Activated naive CD4-positive, alpha-beta T cell treated with anti-CD3 and anti-CD28 coated beads for 36 hours (primary cell): Measurements from ENCODE around the gene PRM2. TPM values are rescaled to one million over a fixed set of nuclear protein-coding genes. Genes with fewer than 3 reads are reported as not detected.
A peak's percentile ranks its signal among the peaks of the same experiment; 100 is the strongest.

Source experiments
- CTCF ChIA-PET: fragments of 350-600 bp; sonication (Branson Sonifier 250); formaldehyde crosslinking; loops from one replicate; lab custom pipeline; 2021; ENCODE audit warnings: antibody characterized with exemption; lab: Charles Lee
- DNase-seq: peaks from one replicate; pipeline ENCODE4 v3.0.0-alpha.2; 2020
- H3K27ac Mint-ChIP-seq: one replicate; pipeline ENCODE4 v1.8.0; 2021; ENCODE audit warnings: mild to moderate bottlenecking, mixed read lengths
- H3K27me3 Mint-ChIP-seq: one replicate; pipeline ENCODE4 v1.8.0; 2021; ENCODE audit warnings: low read depth, mixed read lengths
- H3K36me3 Mint-ChIP-seq: one replicate; pipeline ENCODE4 v1.8.0; 2021; ENCODE audit warnings: low read depth, mixed read lengths
- H3K4me1 Mint-ChIP-seq: one replicate; pipeline ENCODE4 v1.8.0; 2021; ENCODE audit warnings: low read depth, mixed read lengths
- H3K4me3 Mint-ChIP-seq: one replicate; pipeline ENCODE4 v1.8.0; 2021; ENCODE audit warnings: mild to moderate bottlenecking, moderate library complexity, mixed read lengths
- H3K9me3 Mint-ChIP-seq: one replicate; pipeline ENCODE4 v1.8.0; 2021; ENCODE audit warnings: mixed read lengths
- intact Hi-C: fragments of 100-400 bp; cut with micrococcal nuclease; formaldehyde crosslinking; loops from one replicate; pipeline ENCODE4 v1.15.1; 2023
- total RNA-seq, 2 experiments: library from RNA; stranded (reverse); gene quantifications; one replicate each; pipeline ENCODE4 v1.2.3, GENCODE V29; 2021

Gene PRM2
- total RNA-seq, 2 experiments from 2014 or later, result not detected

DNA sequence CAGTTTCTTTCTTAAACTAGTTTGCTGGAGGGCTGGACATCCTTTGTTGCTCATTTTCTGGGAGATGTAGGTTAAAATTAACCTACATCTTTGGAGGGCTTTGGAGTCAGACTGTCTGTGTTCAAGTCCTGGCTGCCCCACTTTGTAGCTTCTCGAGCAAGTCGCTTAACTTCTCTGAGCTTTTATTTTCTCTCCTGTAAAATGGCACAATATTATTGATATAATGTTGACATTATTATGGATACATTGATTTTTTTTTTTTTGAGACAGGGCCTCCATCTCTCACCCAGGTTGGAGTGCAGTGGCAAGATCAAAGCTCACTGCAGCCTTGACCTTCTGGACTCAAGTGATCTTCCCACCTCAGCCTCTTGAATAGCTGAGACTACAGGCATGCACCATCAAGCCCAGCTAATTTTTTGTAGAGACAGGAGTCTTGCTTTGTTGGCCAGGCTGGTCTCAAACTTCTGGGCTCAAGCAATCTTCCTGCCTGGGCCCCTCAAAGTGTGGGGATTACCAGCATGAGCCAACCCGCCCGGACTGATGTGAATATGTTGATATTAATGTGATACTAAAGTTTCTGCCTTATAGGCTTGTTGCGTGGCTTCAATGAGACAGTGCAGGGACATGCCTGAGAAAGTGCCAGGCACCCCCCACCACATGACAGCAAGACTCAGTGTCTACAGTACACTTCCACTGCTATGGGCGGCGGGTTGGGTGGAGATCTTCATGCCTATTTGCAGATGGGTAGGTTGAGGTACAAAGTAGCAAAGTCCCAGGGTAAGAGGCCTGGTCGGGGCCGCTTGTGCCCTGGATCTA lies 37.4 kb upstream of the PRM2 start:
- Mint-ChIP-seq H3K4me1 (peaks cover 33% of the 10 kb centered on the region), H3K4me3 (no peak overlapping the region), H3K36me3 (no peaks in the 10 kb centered on the region), H3K9me3 (no peaks in the 10 kb centered on the region), H3K27me3 (no peaks in the 10 kb centered on the region), H3K27ac (no peak overlapping the region)
- no peak for DNase-seq
- CTCF ChIA-PET, result interaction anchor here (0.6 to 1.0 kb wide), 4 partner anchors 59 to 328 kb away, joined by 3 to 5 read pairs (median 4); no protein-coding TSS in a partner anchor
- intact Hi-C loops, result loop anchor here (5.0 kb wide), 1 partner anchor 56 kb away; the partner anchor contains the start of gene SOCS1

- Mint-ChIP-seq H3K9me3 (no peaks in the 10 kb centered on the region), H3K27ac (no peak overlapping the region), H3K27me3 (no peaks in the 10 kb centered on the region), H3K36me3 (no peaks in the 10 kb centered on the region), H3K4me1 (peaks cover 34% of the 10 kb centered on the region), H3K4me3 (no peak overlapping the region)
- DNase-seq, result peak; percentile 29
- CTCF ChIA-PET, result interaction anchor here (0.6 to 1.6 kb wide), 7 partner anchors 15 to 348 kb away, joined by 3 to 5 read pairs (median 4); no protein-coding TSS in a partner anchor
- intact Hi-C loops, result loop anchor here (5.0 kb wide), 1 partner anchor 56 kb away; the partner anchor contains the start of gene SOCS1
Observed at GRCh38 chr16:11312718-11313492, 36.6 kb upstream of the PRM2 start.

GRCh38 chr16:11310997-11311561 lies 34.8 kb upstream of the PRM2 start:
- H3K4me3 Mint-ChIP-seq, result no peak overlapping the region
- H3K27me3 Mint-ChIP-seq, result no peaks in the 10 kb centered on the region
- H3K27ac Mint-ChIP-seq, result no peak overlapping the region
- H3K36me3 Mint-ChIP-seq, result no peaks in the 10 kb centered on the region
- intact Hi-C loops, result loop anchor here (1.0 to 5.0 kb wide), 5 partner anchors 14 to 54 kb away; partner anchors contain the start of genes RMI2 and SOCS1
- peak; percentile 42 for DNase-seq
- CTCF ChIA-PET, result interaction anchor here (0.9 to 1.2 kb wide), 3 partner anchors 13 to 54 kb away, joined by 4 to 5 read pairs (median 4); no protein-coding TSS in a partner anchor
- H3K4me1 Mint-ChIP-seq, result peaks cover 34% of the 10 kb centered on the region
- no peaks in the 10 kb centered on the region for H3K9me3 Mint-ChIP-seq

DNA sequence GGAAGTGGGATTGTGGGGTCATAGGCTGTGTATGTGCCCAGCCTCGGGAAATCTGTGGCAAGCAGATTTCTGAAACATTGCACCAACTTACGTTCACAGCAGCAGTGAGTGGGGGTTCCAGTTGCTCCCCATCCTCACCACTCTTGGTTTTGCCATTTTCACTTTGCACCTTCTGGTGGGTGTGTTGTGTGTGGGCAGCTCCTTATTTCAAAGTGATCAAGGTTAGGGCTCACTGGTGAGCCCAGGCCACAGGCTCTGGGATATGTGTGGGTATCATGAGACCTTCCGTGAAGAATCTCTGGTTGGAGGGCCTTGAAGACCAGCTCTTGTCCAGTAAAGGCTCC lies 34.3 kb upstream of the PRM2 start:
- no peak overlapping the region for H3K4me3 Mint-ChIP-seq
- CTCF ChIA-PET, result interaction anchor here (0.9 kb wide), 1 partner anchor 12 kb away, joined by 4 read pairs; no protein-coding TSS in a partner anchor
- H3K27me3 Mint-ChIP-seq, result no peaks in the 10 kb centered on the region
- no peak overlapping the region for H3K27ac Mint-ChIP-seq
- peaks cover 34% of the 10 kb centered on the region for H3K4me1 Mint-ChIP-seq
- DNase-seq, result no peak
- H3K9me3 Mint-ChIP-seq, result no peaks in the 10 kb centered on the region
- intact Hi-C loops, result loop anchor here (2.0 to 5.0 kb wide), 3 partner anchors 18 to 53 kb away; partner anchors contain the start of genes RMI2 and SOCS1
- no peaks in the 10 kb centered on the region for H3K36me3 Mint-ChIP-seq

DNA sequence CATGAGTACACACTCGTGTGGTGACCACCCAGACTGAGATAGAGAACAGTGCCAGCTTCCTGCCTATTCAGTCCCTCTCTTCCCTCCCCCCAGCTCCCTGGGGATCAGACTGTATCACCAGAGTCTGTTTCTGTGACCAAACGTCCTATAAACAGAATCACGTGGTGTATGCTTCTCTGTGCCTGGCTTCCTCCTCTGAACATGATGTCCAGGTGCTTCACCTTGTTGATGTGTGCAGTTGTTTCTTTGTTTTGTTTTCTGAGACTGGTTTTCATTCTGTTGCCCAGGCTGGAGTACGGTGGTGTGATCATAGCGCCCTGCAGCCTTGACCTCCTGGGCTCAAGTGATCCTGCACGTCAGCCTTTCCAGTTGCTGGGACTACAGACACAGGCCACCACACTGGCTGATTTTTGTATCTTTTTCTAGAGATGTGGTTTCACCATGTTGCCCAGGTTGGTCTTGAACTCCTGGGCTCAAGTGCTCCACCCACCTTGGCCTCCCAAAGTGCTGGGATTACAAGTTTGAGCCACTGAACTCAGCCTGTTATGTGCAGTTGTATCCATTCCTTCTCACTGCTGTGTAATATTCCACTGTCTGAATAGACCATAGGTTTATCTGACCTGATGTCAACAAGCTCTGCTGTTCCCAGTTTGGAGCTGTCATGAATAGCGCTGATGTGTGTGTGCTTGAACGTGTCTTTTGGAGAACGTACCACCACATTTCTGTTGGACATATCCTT lies 33.8 kb upstream of the PRM2 start:
- intact Hi-C loops, result loop anchor here (2.0 to 5.0 kb wide), 3 partner anchors 19 to 53 kb away; partner anchors contain the start of genes RMI2 and SOCS1
- Mint-ChIP-seq H3K27ac (no peak overlapping the region), H3K36me3 (no peaks in the 10 kb centered on the region), H3K4me3 (no peak overlapping the region), H3K27me3 (no peaks in the 10 kb centered on the region), H3K9me3 (no peaks in the 10 kb centered on the region), H3K4me1 (peaks cover 34% of the 10 kb centered on the region)
- no peak for DNase-seq
- CTCF ChIA-PET, result interaction anchor here (0.9 kb wide), 1 partner anchor 12 kb away, joined by 4 read pairs; no protein-coding TSS in a partner anchor

DNA sequence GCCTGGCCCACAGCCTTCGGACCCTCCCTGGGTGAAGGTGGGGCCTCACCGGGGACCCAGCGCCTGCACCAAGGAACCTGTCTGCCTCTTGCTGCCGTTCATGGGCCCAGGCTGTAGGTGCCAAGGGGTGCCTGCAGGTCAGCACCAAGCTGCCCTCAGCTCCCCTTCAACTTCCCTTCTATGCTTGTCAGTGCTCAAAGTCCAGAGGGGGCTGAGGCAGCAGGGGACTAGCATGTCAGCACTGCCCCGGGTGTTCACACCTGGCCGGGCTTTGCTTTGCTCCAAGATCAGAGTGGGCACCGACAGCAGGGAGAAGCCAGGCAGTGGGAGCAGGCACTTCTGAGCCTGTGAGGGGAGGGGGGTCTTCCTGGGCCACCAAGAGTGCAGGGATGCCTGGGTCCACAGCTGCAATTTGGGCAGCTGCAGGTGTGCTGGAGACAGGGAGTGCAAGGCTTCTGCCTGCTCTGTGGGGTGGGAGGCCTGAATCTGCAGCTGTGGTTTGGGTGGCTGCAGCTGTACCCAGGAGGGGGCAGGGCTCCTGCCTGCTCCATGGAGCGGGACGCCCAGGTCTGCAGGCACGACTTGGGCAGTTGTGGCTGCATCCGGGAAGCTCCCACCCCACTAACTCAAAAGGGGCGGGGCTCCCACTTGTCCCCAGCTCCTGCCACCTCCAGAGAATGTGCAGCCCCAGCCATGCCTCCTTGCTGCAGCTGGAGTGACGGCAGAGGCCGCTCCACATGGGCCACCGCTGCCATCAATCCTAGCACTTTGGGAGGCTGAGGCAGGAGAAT lies 32.4 kb upstream of the PRM2 start:
- Mint-ChIP-seq H3K27ac (no peak overlapping the region), H3K36me3 (no peaks in the 10 kb centered on the region), H3K27me3 (no peaks in the 10 kb centered on the region), H3K9me3 (no peaks in the 10 kb centered on the region), H3K4me1 (peaks cover 34% of the 10 kb centered on the region), H3K4me3 (no peak overlapping the region)
- no peak for DNase-seq
- intact Hi-C loops, result no loop called here
- CTCF ChIA-PET, result interaction anchor here (0.6 kb wide), 1 partner anchor 337 kb away, joined by 3 read pairs; no protein-coding TSS in a partner anchor

DNA sequence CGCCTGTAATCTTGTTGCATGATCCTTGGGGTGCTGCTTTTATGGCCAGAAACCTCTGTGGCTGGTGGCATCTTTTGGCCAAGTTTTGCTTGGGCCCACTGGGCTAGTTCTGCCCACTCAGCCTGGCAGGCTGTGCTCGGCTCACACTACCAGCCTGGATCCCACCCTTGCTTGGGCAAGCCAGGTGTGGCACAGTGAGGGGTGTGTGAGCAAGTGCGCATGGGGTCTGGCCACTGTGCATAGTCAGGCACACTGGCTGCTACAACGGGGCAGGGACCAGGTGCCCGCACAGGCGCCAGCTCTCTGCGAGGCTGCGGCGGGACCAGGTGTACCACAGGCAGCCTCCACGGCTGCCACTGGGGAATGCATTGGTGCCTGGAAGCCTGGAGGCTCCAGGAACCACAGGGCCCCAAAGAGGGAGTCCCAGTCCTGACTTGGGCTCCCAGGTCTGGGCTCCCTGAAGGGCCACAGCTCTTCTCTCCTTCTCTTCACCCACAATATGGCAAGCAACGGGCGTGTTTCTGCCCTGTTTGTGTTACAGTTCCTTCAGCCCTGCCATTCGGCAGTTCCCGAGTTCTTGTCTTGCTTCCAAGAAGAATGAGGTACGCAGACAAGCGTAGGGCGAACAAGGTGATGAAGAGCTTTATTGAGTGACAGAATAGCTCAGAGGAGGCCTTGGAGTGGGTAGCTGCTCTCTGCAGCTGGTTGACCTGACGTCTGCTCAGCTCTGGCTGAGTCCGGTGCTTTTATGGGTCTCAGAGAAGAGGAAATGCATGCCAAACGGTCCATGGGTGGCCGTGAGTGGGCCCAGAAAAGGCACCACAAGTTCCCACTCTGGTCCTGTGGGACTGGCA lies 31.6 kb upstream of the PRM2 start:
- H3K9me3 Mint-ChIP-seq, result no peaks in the 10 kb centered on the region
- H3K4me3 Mint-ChIP-seq, result no peak overlapping the region
- intact Hi-C loops, result no loop called here
- H3K27ac Mint-ChIP-seq, result no peak overlapping the region
- no peaks in the 10 kb centered on the region for H3K36me3 Mint-ChIP-seq
- CTCF ChIA-PET, result interaction anchor here (0.6 kb wide), 3 partner anchors 9 to 337 kb away, joined by 3 read pairs; no protein-coding TSS in a partner anchor
- H3K27me3 Mint-ChIP-seq, result no peaks in the 10 kb centered on the region
- DNase-seq, result no peak
- H3K4me1 Mint-ChIP-seq, result peaks cover 29% of the 10 kb centered on the region

GRCh38 chr16:11306997-11307638 lies 30.8 kb upstream of the PRM2 start:
- no peak for DNase-seq
- Mint-ChIP-seq H3K4me1 (peaks cover 22% of the 10 kb centered on the region), H3K27me3 (no peaks in the 10 kb centered on the region), H3K27ac (no peak overlapping the region), H3K36me3 (no peaks in the 10 kb centered on the region), H3K9me3 (no peaks in the 10 kb centered on the region), H3K4me3 (no peak overlapping the region)
- intact Hi-C loops, result no loop called here
- CTCF ChIA-PET, result interaction anchor here (0.6 kb wide), 2 partner anchors 8 to 285 kb away, joined by 3 read pairs; no protein-coding TSS in a partner anchor

- CTCF ChIA-PET, result no interaction called here
- Mint-ChIP-seq H3K27ac (no peak overlapping the region), H3K27me3 (no peaks in the 10 kb centered on the region), H3K4me1 (peaks cover 16% of the 10 kb centered on the region), H3K4me3 (no peak overlapping the region), H3K9me3 (no peaks in the 10 kb centered on the region), H3K36me3 (no peaks in the 10 kb centered on the region)
- intact Hi-C loops, result no loop called here
- no peak for DNase-seq
Observed at GRCh38 chr16:11306381-11306780, 30.1 kb upstream of the PRM2 start.
